NCI-H1417 (cell line): ENCODE results near the gene C17orf100.

Experiments
- DNase-seq, 3 experiments: peaks; one replicate each; lab custom pipeline; 2025; lab: John Stamatoyannopoulos, UW

C17orf100 gene

DNA sequence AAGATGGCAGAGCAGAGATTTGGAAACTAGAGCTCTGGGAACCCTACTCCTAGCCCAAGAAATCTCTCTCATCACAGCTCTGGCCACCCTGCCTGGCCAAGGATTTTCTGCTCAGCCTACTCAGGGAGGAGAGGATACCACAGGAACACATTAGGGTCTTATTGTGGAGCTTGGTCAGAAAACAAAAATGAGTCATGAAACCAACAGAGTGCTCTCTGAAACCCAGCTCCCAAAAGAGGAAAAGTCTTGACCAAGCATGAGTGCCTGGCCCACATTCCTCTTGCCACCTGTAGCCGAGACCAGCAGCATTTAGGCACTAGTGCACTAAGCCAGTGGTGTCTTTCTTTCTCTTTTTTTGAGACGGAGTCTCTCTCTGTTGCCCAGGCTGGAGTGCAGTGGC is 43.5 kb downstream of the C17orf100 start:
- DNase-seq = no peak

DNA sequence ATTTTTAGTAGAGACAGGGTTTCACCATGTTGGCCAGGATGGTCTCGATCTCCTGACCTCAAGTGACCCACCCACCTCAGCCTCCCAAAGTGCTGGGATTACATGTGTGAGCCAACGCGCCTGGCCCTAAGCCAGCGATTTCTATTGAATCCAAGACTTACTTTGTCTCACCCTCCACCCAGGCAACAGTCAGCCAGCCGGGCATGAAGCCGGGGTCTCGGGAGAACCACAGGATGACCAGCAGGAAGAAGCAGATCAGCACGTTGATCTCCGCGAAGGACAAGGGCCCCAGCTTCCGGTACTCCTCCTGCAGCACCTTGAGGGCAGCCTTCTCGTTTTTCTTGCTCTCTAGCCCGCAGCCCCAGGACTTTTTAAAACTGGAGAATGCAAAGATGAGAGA is 44.0 kb downstream of the C17orf100 start:
- DNase-seq = no peak

DNA sequence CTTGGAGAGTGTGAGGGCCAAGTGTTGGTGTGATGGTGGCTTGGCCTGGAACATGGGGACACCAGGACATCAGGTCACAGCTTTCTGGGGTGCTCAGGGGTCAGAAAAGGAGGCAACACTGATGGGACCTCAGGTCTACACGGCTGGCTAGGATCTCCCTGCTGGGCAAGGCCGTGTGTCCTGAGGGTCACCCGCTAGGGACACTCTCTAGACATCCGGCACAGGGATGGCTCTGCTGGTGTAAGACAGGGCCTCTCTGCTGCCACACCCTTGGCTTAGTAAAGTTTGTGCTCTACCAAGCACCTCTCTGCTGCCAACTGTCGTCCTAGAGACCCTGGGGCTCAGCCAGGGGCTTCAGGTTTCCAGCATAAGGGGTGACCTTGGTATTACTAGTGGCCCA is 45.3 kb downstream of the C17orf100 start:
- no peak for DNase-seq

GRCh38 chr17:6698004-6698403 is 46.4 kb downstream of the C17orf100 start:
- no peak for DNase-seq

DNA sequence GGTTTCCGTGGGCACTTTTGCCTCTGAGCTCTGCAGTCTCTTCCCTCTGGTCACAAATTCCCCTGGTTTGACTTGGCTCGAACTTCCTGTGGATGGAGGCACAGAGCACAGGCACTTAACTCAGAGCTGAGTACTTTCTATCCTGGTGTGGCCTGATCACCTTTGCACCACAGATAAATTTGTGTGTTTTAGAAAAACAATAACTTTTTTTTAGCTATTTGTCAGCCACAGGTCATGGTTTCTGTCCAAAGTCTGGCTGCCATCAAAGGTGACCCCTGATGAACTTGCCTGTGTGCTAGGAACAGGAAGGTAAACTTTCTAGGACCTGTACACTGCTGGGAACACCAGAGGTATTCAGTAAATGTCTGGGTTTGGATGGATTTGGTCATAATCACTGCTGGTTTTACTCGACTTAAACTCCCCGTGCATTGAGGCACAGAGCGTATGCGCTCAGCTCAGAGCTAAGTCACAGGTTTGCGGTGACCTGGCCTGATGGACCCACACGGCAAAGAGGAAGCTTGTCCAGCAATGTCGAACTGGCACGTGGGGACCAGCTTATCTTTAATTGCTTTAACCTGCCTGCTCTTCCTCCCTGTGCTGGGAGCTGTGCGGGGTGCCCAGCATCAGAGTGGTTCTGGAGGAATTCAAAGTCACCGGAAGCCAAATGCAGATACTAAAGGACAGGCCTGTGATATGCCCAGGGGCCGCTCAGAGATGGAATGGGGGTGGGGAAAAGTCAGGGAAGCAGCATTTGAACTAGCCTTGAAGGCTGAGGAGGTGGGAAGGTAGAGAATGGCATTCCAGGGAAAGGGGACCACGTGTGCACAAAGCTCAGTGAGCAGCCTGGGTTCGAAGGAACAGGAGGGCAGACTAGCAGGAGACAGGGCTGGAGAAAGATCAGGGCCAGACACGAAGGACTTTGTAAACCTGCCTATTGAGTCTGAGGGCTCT is 48.7 kb downstream of the C17orf100 start:
- no peak for DNase-seq

GRCh38 chr17:6700948-6701307 is 49.4 kb downstream of the C17orf100 start:
- peak in 1 of 3 experiments; percentile 31 for DNase-seq

GRCh38 chr17:6701719-6702118 is 50.2 kb downstream of the C17orf100 start:
- DNase-seq = no peak

DNA sequence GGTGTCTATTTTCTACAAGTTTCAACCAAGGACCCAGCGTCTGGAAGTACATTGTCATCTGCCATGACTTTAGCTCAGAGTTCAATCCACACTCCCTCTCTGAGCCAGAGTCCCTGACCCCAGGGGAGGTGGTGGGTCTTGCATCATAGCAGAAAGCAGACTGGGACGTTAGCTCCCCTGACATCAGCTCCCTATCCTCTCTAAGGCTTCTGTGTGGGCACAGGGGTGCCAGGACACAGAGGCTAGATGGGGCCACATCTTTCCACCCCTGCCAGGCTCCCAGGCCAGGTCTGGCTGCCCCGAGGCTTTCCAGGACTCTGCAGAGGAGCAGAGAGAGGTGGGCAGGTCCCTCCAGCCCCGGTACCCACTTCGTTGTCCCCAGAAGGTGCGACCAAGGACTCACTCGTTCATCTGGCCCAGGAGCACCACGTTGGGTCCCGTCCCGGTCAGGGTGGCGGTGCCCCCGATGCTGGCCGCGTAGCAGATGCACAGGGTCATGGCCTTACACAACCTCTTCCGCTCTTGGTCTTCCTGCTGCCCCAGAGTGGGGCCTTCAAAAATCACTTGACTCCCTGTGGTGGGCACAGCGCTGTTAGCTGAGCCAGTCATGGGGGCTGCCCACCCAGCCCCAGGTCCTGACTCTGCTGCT is 51.1 kb downstream of the C17orf100 start:
- DNase-seq = no peak
